Pancreas (tissue), 10 donors: ENCODE data around the gene SRRM3. TPM values are rescaled to one million over a fixed set of nuclear protein-coding genes. Genes with fewer than 3 reads are reported as not detected.
A peak's percentile ranks its signal among the peaks of the same experiment; 100 is the strongest.
"Not testable (repeated sequence)": the region's sequence is repeated elsewhere in the genome, so short reads cannot be mapped to it uniquely, and the experiment has no call there.

ENCODE experiments used
- ATAC-seq, 4 donors: fragments of 200-7000 bp; cut with Tn5 transposase; one replicate each; pipeline versions ENCODE4 v1.8.0 to v1.9.1; 2020; ENCODE audit warnings: mild to moderate bottlenecking in 4 of 4, moderate library complexity in 4 of 4
- DNase-seq, 6 donors: peaks; one replicate each; pipeline ENCODE4 v3.0.0-alpha.2; 2020
- FAIRE-seq: peaks from 2 replicates; lab custom pipeline; 2012; peaks lifted over from hg19 to GRCh38; lab: Jason Lieb, UNC
- H3K27ac ChIP-seq, 4 donors: fragments of 200-600 bp; sonication (generic); 1 replicate in 3 of 4; 2 replicates in 1 of 4; pipeline versions ENCODE4 v1.5.0 to v1.8.0; 2020
- H3K27me3 ChIP-seq, 4 donors: fragments of 200-600 bp; one replicate each; pipeline ENCODE4 v1.8.0; 2021
- H3K36me3 ChIP-seq, 3 donors: fragments of 200-600 bp; sonication (generic) in 1 of 3; one replicate each; pipeline versions ENCODE4 v1.5.0 to v1.8.0; 2020 to 2021
- H3K4me1 ChIP-seq, 3 donors: fragments of 200-600 bp; one replicate each; pipeline ENCODE4 v1.8.0; 2021
- H3K4me3 ChIP-seq, 4 donors: fragments of 200-600 bp; sonication (generic) in 2 of 4; one replicate each; pipeline versions ENCODE4 v1.5.0 to v1.8.0; 2020 to 2021
- H3K9me3 ChIP-seq, 4 donors: fragments of 200-600 bp; one replicate each; pipeline ENCODE4 v1.8.0; 2021
- CTCF ChIP-seq, 4 donors: fragments of 200-600 bp; sonication (generic) in 3 of 4; IDR thresholded peaks; one replicate each; pipeline versions ENCODE4 v1.5.0 to v1.8.0; 2021; ENCODE audit warnings: antibody characterized with exemption in 4 of 4
- WGBS, 2 donors: extraction: QIAGEN DNeasy Blood & Tissue Kit; methylation state at CpG; one replicate each; pipeline ENCODE4 v1.1.7; 2013; 5-methylcytosine and 5-hydroxymethylcytosine counted together
- intact Hi-C, 3 donors: fragments of 100-400 bp; cut with DNase I; formaldehyde crosslinking; loops; one replicate each; pipeline versions ENCODE4 v1.11.1 to v1.14.2; 2022
- polyA plus RNA-seq, 2 donors: library from polyadenylated mRNA; stranded (reverse); fragments of 200-250 nt; gene quantifications; one replicate each; pipeline ENCODE4 v1.2.3, GENCODE V29; 2013
- total RNA-seq, 6 donors: library from RNA; stranded (reverse); fragmentation: NEBNext Ultra II Directional in 4 of 6; extraction: Animal tissue kit (Norgen Biotek cat#: 25700) in 4 of 6; gene quantifications; one replicate each; pipeline versions ENCODE4 v1.2.1 to v1.2.4, GENCODE V29; 2021 to 2023
- donor health status: healthy with polysubstance abuse.
- donor health status: DM: no; HTN: no; CAD: no; lungs with moderate emphysema.
- donor health status: DM: no; HTN: no; CAD: no.
- donor health status: control.
- donor health status: control.
- donor health status: Bipolar disorder and iron deficiency.
- donor health status: DM: yes; HTN: yes; CAD: no.
- donor health status: DM: no; HTN: no; CAD: no.
- donor health status: DM: no; HTN: no; CAD: no.
- donor health status: DM: yes; HTN: yes; CAD: no.

SRRM3 gene
- total and polyA plus RNA-seq, 8 donors: 1.2 to 10.4 (median 2.0) TPM

GRCh38 chr7:76291351-76292212 is 89.9 kb downstream of the SRRM3 start:
- no peaks in the 10 kb centered on the region for H3K36me3 ChIP-seq
- FAIRE-seq: no peak
- peak; percentile 81 to 95 (median 92) for DNase-seq
- intact Hi-C loops: no loop called here
- no peaks in the 10 kb centered on the region for H3K27me3 ChIP-seq
- H3K9me3 ChIP-seq: no peaks in the 10 kb centered on the region
- WGBS, 2 donors: 9 to 10% methylated on average over 25 to 30 of the region's 30 CpGs
- peak; percentile 69 to 85 (median 79) for ATAC-seq
- H3K4me3 ChIP-seq: peak overlapping the region in 2 of 4 donors; percentile 24 to 31
- peak overlapping the region; percentile 64 to 99 (median 92) for H3K27ac ChIP-seq
- TF ChIP-seq CTCF (IDR thresholded peaks at IDR 0.05): peak; percentile 95 to 99 (median 98)
- H3K4me1 ChIP-seq: peaks cover 17 to 39% (median 18%) of the 10 kb centered on the region in 3 donors

- TF ChIP-seq CTCF (IDR thresholded peaks at IDR 0.05): no peak
- FAIRE-seq (no peak), DNase-seq (peak in 1 of 6 donors; percentile 14), ATAC-seq (peak; percentile 2 to 10 (median 4))
- 21 to 32% methylated on average over 5 of the region's 5 CpGs for WGBS, 2 donors
- Histone ChIP-seq H3K27ac (peak overlapping the region; percentile 64 to 99 (median 92)), H3K4me3 (peak overlapping the region in 2 of 4 donors; percentile 24 to 31), H3K27me3 (no peaks in the 10 kb centered on the region), H3K4me1 (peaks cover 17 to 45% (median 18%) of the 10 kb centered on the region in 3 donors), H3K9me3 (no peaks in the 10 kb centered on the region), H3K36me3 (no peaks in the 10 kb centered on the region)
- intact Hi-C loops: no loop called here
Measured at GRCh38 chr7:76292213-76292573, 90.5 kb downstream of the SRRM3 start.

- peak in 1 of 6 donors; percentile 11 for DNase-seq
- ATAC-seq, H3K9me3 ChIP-seq, H3K27me3 ChIP-seq, H3K36me3 ChIP-seq, H3K4me3 ChIP-seq, FAIRE-seq, intact Hi-C loops: not testable (repeated sequence)
- WGBS, 2 donors: 66 to 90% methylated on average over 5 of the region's 5 CpGs
- Histone ChIP-seq H3K4me1 (peaks cover 17 to 45% (median 24%) of the 10 kb centered on the region in 3 donors), H3K27ac (peak overlapping the region in 2 of 4 donors; percentile 99)
Measured at GRCh38 chr7:76292911-76293310, 91.2 kb downstream of the SRRM3 start.

- Histone ChIP-seq H3K4me1 (peaks cover 17 to 45% (median 24%) of the 10 kb centered on the region in 3 donors), H3K9me3 (no peaks in the 10 kb centered on the region), H3K4me3 (no peak overlapping the region), H3K36me3 (no peaks in the 10 kb centered on the region), H3K27me3 (no peaks in the 10 kb centered on the region), H3K27ac (peak overlapping the region in 2 of 4 donors; percentile 99)
- WGBS, 2 donors: 77 to 87% methylated on average over 8 of the region's 8 CpGs
- no peak for ATAC-seq
- no peak for TF ChIP-seq CTCF (IDR thresholded peaks at IDR 0.05)
- no peak for FAIRE-seq
- peak in 1 of 6 donors; percentile 18 for DNase-seq
- intact Hi-C loops: no loop called here
Measured at GRCh38 chr7:76293407-76293901, 91.8 kb downstream of the SRRM3 start.

- Histone ChIP-seq H3K4me1 (peaks cover 17 to 45% (median 24%) of the 10 kb centered on the region in 3 donors), H3K27me3 (no peaks in the 10 kb centered on the region), H3K9me3 (no peaks in the 10 kb centered on the region), H3K4me3 (peak overlapping the region in 2 of 4 donors; percentile 28 to 31), H3K27ac (peak overlapping the region; percentile 89 to 99 (median 94)), H3K36me3 (no peaks in the 10 kb centered on the region)
- DNase-seq (peak; percentile 95 to 99 (median 98)), ATAC-seq (peak; percentile 82 to 90 (median 83)), FAIRE-seq (no peak)
- intact Hi-C loops: no loop called here
- TF ChIP-seq CTCF (IDR thresholded peaks at IDR 0.05): no peak
- WGBS, 2 donors: 10 to 14% methylated on average over 19 to 20 of the region's 20 CpGs
Measured at GRCh38 chr7:76294344-76295024, 92.8 kb downstream of the SRRM3 start.
